Fibroblast of skin of back (primary cell): Measurements from ENCODE around the gene RAD51B.
A peak's percentile ranks its signal among the peaks of the same experiment; 100 is the strongest.

Experiments
- DNase-seq: peaks from one replicate; pipeline ENCODE4 v3.0.0-alpha.2; 2013

Gene RAD51B

DNA sequence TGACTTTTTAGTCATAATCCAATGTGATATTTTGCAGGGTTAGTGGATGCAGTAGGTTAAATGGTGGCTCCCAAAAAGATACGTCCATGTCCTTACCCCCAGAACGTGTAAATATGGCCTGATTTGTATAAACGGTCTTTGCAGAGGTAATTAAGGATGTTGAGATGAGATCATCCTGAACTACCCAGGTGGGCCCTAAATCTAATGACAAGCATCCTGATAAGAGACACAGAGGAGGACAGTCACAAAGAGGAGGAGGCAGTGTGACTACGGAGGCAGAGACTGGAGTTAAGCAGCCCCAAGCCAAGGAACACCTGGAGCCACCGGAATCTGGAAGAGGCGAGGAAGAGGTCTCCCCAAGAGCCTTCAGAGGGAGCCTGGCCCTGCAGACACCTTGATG lies 679.9 kb downstream of the RAD51B start:
- DNase-seq: no peak

DNA sequence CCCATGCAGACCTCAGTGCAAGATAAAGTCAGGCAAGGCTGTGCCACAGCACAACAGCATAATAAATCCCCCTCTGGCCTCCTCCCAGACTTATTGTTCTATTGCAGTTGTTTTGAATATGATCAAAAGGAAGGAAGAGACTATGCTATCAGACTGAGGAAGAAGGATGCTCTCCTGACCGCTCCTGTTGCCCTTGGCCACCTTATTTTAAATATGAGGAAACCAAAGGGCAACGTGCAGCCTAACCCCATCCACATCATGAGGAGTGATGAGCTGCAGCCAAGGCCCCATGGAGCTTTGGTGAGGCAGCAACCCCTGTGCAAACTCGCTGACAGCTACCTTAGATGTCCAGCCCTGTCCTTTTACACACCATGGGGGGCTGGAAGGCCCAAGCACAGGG lies 681.6 kb downstream of the RAD51B start:
- no peak for DNase-seq

DNA sequence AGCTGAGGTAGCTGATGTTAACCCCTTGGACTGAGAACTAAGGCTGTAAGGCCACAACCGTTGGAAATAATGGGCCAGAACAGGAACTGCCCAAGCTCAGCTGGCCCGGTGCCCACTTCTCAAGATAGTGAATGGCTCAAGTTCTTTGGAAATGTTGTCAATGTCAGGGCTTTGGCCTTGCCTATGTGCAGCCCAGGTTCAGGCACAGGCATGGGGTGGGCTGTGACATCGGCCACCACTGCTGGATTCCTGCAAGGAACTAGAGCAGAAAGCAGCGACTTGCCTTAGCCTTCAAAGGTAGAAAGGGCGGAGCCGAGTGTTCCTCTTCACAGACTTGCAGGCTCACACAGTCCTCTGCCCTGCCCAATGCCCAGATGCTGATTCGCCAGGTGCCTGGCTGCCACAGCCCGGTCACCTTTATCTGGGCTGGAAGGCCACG lies 682.1 kb downstream of the RAD51B start:
- DNase-seq: no peak

DNA sequence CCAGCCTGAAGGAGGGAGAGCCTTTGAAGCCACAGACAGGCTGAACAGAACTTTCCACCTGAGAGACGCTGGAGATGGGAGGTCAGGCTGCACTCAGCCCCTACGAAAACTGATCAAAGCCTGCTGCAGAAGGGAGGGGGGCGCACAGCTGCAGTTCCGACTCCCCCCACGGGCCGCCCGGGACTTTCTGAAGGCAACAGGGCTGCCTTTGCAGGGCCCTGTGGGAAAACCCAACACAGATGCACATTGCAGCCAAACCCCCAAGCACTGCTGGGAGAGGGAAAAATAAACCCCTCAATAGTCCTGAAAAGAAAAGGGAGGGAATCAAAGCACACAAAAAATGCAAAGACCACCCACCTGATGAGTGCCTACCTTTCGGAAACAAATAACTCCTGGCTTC lies 682.7 kb downstream of the RAD51B start:
- DNase-seq: no peak

DNA sequence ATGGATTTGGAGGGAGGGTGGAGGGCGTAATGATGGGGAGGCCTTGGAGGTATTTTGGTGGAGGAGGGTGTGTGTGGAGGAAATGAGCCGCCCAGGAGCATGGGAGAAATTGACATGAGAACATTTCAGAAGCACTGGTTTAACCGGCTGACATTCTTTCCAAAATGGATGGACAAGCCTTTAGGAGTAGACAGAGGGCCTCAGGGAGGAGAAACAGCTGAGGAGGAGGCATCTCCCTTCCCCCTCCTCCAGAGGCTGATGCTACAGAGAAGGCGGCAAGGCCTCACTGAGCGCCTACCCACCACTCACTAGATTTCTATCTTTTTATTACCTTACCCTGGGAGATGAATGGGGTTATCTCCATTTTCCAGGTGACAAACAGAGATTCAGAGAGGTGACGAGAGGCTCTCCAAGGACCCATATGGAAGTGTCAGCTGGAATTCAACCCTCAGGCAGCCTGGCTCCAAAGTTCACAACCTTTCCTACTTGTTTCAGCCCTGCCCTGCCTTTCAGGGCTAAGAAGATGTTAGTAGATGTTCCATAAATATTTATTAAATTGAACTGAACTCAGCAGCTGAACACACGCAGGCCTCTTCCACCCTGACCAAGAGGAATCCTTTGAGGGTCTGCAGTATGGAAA lies 683.7 kb downstream of the RAD51B start:
- DNase-seq: no peak

DNA sequence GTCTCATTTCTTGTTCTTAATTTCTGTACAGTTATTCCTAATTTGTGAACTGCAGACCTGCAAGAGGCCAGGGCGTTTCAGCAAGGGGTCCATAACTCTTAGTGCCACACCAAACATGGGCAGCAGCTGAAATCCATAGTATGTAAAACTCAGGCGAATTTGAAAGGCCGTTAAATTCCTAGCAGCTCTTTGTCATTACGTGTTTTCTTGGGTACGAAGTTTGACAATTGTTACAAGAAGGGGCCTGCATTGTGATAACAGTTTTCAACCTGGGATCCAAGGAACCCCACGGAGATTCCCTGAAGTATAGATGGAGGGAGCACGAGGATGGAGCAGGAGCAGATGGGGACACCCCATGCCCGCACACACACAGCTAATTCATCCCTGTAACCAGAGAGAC lies 685.3 kb downstream of the RAD51B start:
- DNase-seq: no peak

DNA sequence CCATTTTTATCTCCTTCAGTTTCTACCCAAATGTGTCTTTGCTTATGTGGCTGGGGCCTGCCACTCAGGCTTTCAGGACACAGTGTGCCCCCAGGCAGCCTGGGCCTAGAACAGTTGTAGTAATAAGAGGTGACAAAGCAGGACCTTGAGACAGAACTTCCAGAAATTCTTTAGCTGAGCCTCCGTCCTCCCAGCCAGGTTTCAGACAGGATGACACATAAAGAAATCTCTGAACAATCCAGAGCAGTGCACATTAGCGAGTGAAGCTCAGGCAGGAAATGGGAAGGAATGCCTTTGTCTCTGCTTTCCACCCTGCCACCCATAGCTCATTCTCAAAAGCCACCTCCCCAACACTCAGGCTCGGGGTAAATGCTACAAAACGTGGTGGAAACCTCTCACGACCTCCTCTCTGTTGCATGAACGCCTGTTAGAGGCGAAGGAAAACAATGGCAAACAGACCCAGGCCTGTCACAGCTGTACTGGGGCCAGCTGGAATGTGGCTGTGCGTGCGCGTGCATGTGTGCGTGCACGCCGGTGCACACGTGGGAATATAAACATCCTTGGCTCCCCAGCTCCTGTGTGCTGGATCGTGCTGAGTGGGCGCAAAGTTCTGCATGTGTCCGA lies 686.6 kb downstream of the RAD51B start:
- peak; percentile 91 for DNase-seq

DNA sequence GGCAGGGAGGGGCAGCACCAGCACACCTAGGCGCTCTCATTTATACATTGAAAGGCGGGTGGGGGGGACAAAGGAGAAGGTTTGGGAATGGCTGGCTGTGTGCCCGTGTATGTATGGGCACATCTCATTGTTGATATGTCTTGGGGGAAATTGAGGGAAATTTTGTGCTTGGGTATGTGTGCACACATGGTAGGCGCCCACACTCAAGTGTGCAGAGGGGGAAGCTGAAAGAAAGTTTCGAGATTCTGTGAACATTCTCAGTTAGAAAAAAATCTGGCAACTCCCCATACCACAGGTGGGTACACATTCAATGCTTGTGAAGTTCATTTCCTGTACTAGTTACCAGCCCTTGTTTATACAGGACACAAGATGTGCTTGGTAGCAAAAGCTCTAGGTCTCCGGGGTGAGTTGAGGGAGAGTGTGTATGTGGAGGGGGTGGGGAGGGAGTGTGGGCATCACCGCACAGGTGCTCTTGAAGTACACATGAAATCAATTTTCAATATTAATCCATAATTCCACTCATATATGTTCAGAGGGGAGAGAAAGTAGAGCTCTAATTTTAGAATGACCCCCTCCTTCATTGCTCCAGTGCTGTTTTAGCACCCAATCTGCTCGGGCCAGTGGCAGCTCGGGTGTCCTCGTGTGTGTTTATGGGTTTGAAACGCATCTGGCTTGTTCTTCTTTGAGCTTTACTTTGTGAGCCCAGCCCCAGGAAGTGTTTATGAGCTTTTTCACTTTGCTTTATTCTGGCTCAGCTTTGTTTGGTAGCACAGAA lies 687.3 kb downstream of the RAD51B start:
- no peak for DNase-seq

DNA sequence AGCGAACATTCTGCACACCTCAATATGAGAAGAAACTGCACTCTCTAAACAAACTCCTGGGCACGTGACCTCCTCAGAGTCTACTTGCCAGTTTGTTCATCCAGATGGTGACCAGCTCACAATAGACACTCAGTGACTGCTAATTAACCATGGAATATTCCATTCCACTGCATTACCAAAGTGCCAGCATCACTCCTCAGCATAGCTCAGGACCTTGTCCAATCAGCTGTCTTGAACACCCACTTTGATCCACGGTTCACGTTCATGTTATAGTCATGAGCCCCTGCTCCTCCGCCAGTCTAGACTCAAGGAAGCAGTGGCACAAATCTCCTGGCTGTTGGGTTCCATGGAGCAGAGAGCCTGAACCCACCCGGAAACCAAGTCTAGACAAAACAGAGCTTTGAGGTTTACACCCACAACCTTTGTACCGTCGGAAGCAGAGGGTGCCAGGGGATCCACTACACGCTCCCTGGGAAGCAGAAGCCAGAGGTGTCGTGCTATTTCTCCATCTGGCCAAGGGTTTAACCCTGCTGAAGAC lies 688.0 kb downstream of the RAD51B start:
- no peak for DNase-seq

DNA sequence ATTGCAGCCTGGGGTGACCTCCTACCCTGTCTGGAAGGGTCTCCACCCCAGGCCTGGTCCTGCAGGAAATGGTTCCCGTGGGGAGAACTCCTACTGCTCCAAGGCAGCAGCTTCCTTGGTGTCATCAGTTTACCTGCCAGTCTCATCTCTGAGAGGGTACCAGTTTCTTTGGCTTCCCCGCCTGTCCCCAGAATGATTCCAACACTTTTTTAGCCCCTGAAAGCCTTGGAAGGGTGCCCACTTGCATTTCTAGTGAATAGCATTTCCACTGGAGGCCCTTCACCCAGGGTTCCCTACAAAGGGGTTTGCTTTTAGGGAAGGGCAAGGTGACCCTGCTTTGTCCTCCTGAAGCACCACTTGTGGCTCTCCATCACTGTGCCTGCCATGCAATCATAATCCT lies 689.0 kb downstream of the RAD51B start:
- no peak for DNase-seq

DNA sequence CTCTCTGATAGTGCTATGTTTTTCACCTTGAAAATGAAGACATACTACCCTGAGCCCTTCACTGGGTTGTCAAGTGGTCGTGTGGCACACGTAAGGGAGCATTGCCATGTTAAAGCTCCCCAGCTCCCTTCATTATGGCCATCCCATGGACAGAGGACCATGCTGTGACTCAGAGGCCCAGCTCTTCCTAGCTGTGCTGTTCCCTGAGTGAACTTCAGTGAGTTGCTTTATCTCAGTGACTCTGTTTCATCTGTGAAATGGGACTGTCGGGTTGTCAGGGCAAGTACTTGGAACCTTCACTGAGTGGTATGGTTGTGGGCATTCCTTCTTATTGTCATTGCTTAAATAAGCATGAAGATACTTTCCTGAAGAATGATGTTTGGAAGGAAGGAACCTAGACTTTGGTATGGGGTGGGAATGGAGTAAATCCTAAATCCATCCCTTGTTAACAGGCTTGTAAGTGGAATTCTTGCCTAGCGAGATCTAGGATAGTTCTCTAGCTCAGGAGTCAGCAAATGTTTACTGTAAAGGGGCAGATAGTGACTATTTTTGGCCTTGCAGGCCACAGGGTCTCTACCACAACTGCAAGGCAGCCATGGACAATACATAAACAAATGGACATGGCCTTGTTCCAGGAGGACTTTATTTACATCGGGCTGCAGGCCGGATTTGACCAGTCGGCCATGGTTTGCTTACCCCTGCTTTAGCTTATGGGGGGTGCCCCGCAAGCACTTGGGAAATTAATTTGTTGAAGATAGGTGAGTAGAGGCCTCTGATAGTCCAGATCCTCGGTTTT lies 689.8 kb downstream of the RAD51B start:
- no peak for DNase-seq

DNA sequence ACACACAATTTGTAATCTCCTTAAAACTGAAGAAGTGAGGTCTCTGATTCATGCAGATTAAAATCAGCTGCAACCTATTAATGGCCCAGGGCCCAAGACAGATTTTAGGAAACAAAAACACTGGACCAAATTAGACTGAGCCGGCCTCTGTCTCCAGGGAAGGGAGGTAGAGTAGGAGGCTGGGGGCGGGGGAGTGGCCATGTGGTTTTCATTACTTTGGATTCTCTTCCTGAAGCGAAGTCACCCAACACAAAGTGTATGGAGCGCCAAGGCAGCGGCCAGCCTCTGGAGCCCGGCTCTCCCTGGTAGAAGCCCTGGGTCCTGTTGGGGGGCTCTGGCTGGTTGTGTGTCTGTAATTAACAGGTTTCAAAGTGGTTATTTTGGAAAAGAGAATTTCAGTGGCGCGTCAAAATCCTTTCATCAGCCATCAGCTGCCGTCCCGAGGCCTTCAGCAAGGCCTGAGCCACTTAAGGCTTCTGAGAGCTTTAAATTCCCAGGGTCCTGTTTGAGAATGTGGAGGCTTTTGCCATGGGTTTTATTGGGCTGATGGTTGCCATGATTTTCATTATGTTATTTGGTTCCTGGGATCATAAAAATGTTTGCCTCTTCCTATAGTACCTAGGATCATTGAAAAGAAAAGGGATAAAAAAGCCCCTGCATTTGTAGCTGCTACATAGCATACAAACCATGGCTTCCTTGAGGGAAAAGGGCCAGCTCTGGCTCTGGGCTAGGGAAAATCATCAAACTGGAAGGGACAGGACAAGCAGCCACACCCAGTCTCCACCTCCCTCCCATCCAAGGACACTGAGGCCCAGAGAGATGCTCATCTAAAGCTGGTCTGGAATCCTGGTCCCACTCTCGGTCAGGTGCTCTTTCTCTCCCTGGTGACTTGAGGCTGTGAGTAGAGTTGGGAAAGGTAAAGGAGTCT lies 690.9 kb downstream of the RAD51B start:
- DNase-seq: peak; percentile 85

DNA sequence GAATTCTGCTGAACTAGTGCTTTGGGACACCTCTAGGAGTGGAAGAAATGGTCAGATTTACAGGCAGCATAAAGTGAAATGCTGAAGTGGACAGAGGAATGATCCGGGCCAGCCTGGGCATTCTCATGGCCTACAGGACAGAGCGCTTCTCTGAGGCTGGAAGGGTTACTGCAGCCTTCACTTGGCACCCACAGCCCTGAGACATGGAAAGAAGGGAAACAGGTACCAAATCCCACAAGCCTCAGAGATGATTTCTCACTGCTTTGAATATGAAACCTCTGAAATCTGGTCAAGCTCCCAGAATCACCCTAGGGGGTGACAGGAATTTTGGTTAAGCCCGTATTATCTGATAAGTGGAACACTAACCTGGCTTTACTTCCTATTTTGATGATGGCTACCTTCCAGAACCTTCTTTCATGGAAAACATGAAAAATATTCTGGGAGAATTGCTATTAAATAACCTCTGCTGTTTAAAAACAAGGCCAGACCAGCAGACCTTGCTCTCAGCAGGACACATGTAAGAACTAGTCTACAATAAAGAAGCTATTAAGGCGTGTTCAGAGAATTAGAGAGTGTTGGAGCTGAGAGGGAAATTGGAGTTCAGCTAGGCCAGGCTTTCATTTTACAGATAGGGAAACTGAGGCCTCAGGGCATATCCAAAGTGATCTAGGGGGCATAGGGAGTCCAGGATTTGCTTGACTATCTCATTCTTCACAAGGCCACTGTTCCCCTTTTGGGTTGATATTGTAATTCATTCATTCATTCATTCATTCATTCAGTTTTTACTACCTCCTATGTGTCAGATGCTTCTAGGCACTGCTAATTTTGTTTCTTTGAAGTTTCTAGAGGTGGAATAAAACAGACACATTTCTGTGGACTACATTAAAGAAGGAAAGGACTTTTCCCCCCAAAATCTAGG lies 691.8 kb downstream of the RAD51B start:
- no peak for DNase-seq

DNA sequence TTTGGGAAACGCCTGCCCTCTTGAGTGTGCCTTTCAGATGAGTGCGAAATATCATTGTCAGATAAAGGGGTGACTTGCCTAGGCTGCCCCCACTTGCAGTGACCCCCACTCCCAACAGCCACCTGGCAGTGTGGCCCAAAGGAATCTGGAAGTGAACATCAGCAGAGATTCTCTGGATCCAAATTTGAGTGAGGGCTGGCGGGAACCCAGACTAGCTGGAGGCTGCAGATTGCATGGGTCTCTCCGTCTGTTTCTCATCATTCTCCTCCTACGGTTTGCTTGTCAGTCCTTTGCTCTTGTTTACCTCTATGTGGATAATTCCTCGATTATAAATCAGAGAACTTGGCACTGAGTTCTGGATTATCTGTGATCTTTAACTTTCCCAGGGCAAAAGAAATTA lies 692.5 kb downstream of the RAD51B start:
- DNase-seq: no peak

DNA sequence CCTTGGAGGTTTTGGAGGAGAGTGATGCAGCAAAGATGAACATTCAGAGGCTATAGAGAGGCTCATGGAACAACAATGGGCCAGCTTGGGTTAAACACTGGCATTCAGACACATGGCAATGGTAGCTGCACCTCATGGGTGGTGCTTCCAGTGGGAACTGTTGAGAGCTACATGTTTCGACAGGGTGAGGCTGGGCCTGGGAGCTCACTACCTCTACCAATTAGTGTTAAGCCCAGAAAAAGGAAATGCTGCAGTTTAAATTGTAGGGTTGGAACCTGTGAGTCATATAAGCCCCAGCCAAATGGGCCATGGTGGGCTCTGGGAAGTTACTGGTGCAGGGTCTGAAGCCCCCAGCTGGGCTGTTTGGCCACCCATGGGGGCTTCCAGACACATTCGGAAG lies 693.6 kb downstream of the RAD51B start:
- DNase-seq: no peak

DNA sequence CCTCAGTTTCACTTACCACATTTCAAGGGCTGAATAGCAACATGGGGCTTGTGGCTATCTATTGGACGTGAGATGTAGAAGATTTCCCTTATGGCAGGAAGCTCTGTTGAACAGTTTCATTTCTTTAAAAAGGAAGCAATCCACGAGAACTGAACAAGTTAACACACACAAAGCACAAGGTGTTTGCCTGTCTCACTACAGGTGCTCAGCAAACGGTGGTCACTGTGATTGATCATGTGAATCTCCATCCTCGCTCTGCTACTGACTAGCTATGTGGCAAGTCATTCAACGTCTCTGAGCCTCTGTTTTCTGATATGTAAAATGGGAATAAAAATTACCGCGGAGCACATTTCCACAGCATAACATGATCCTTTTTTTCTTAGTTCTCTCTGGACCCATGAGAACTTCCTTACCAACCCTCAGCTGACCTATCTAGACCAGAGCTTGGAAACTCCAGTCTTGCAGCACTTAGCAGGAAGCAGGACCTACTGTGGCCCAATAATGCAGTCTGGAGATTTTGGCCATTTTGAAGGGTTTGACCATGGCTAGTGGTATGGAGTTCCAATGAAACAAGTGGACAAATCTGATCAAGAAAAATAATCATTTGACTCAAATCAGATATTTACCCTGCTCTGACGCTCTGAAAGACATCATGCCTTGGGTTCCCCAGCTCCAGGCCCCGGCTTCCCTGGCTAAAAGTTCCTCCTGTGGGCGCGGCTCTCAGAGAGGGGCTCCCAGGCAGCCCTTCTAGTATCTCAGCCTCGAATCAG lies 694.4 kb downstream of the RAD51B start:
- no peak for DNase-seq

DNA sequence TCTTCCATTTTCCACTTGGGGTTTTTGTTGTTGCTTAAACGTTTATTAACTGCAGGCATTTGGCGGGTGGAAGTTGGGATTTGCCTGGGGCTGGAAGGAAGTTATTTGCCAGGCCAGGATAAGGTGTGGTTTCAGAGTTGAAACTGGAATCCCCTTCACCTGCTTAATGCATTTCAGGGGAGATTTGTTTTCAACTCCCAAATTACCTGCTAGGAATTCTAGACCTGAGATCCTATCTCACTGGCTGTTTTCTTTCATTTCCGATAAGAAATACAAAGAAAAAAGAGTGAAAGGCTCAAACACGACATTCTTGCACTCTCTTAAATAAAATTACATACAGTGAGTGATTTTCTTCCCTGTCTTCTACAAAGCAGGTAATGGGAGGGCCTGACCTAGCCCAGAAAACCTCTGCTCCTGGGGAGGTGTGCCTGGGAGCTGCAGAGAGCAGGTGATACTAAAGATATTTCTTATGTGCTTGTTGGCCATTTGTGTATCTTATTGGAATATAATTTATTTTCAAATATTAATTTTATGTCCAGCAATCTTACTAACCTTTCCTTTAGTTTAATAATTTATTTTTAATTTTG lies 695.1 kb downstream of the RAD51B start:
- DNase-seq: no peak

DNA sequence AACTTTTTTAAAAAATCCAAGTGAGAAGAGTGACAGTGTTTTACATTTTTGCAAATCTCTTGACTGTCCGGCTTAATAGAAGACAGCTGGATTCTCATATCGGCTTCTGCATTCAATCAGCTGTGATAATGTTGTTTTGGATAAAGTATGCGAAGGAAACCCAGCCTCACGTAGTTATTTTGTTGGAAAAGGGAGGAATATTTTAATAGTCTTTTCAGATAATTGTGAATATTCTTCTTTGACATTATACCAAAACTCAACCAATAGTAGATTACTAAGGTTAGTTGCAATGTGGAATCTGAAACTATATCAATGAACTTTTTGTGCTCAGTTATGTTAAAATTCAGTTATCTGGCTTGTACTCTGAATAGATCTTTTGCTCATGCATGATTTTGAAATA lies 696.8 kb downstream of the RAD51B start:
- no peak for DNase-seq

DNA sequence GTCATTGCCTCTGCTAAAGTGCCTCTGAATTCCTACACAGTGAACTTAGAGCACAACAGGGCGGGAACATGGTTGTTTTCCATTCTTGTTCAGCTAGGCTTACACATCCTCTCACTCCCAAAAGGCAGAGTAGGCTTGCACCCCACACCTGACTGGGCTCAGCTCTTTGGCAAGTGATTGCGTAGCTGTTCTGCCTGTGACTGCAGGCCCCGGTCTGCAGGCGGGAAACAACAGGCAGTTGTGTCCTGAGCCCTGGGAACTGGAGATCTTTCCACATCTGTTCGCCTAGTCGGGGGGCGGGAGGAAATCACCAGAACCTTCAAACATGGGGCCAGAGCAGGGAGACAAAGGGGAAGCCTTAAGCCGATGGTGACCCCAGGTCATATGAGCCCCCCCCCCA lies 698.6 kb downstream of the RAD51B start:
- no peak for DNase-seq
